IPS DF 6.9 (cell line): Measurements from ENCODE around the gene MAN2B2.
"Not testable (repeated sequence)": the region's sequence is repeated elsewhere in the genome, so short reads cannot be mapped to it uniquely, and the experiment has no call there.

Source experiments
- DNase-seq: peaks from one replicate; pipeline ENCODE4 v3.0.0-alpha.2; 2013; ENCODE audit warnings: low read depth, low spot score
- H3K27ac ChIP-seq: one replicate; pipeline ENCODE4 v1.5.1; 2013; ENCODE audit warnings: low read length, control low read depth
- H3K27me3 ChIP-seq: 2 replicates; pipeline ENCODE4 v1.6.1; 2013; ENCODE audit warnings: mild to moderate bottlenecking, low read length; ENCODE audit not compliant: control insufficient read depth, insufficient read depth
- H3K36me3 ChIP-seq: 2 replicates; pipeline ENCODE4 v1.6.1; 2013; ENCODE audit warnings: low read length; ENCODE audit not compliant: control insufficient read depth, insufficient read depth
- H3K4me1 ChIP-seq: 2 replicates; pipeline ENCODE4 v1.6.1; 2013; ENCODE audit warnings: low read length; ENCODE audit not compliant: control insufficient read depth, insufficient read depth
- H3K4me3 ChIP-seq: 2 replicates; pipeline ENCODE4 v1.5.1; 2013; ENCODE audit warnings: mild to moderate bottlenecking, low read length
- H3K9me3 ChIP-seq: 2 replicates; pipeline ENCODE4 v1.6.1; 2013; ENCODE audit warnings: low read length, inconsistent platforms; ENCODE audit not compliant: control insufficient read depth, insufficient read depth
- WGBS: extraction: QIAGEN DNeasy Blood & Tissue Kit; methylation state at CpG from one replicate; pipeline ENCODE4 v1.1.7; 2013; ENCODE audit warnings: mixed read lengths, missing lambda C conversion rate; ENCODE audit not compliant: insufficient read length, insufficient coverage; 5-methylcytosine and 5-hydroxymethylcytosine counted together

Gene MAN2B2

GRCh38 chr4:6640292-6641163 lies 65.5 kb downstream of the MAN2B2 start, which contains the start of gene MRFAP1:
TSS of gene MRFAP1 (plus strand) at chr4:6640685. CDS start at chr4:6640863, 178 bp downstream.
- H3K4me3 ChIP-seq = peak within 1 kb of the TSS; percentile 81
- H3K4me1 ChIP-seq = peaks cover 2% of the 10 kb centered on the region; the same call in 1 of the 2 replicates
- no peaks in the 10 kb centered on the region for H3K27me3 ChIP-seq
- no peak within 1 kb of the TSS for H3K27ac ChIP-seq
- WGBS = no CpG with 5 or more reads among the region's 90 CpGs
- H3K36me3 ChIP-seq = peaks cover 3% of the 10 kb centered on the region; the same call in 1 of the 2 replicates
- H3K9me3 ChIP-seq = no peaks in the 10 kb centered on the region
- peak; percentile 71 for DNase-seq

DNA sequence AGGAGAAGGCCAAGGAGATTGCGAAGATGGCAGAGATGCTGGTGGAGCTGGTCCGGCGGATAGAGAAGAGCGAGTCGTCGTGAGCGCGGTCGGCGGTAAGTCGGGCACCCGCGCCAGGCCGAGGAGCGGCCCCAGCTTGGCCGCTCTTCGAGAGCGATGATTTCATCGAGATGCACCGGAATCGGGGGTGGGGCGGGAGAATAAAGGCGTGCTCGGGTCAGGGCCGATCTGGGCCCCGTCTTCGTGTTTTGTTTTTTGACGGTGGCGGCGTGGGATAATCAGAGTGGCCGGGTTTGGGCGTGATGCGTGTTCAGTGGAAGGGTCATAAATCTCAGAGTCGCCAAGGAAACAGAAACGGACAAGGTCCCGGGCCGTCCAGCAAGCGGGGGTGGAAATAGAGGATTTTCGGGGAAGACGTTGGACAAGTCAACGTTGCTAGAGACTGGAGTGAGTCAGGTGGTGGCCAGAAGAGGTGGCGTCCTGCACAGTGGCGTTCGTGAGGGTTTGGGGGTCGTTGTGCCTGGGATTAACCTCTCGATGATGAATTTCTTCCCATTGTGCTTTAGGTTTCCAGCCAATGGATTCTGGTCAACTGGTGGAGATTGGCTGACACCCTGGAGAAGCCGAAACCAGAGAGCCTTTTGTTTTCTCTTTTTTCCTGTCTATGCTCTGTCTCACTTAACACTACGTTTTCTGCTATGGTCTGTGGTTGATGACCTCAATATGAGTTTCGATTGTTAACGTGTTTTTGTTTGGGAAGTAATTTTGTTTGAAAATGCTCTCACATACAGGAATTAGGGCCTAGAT lies 66.4 kb downstream of the MAN2B2 start:
- Histone ChIP-seq H3K36me3 (peaks cover 3% of the 10 kb centered on the region; the same call in 1 of the 2 replicates), H3K9me3 (no peaks in the 10 kb centered on the region), H3K27me3 (no peaks in the 10 kb centered on the region), H3K27ac (no peak overlapping the region), H3K4me1 (peaks cover 2% of the 10 kb centered on the region; the same call in 1 of the 2 replicates), H3K4me3 (peak overlapping the region; percentile 81)
- WGBS = no CpG with 5 or more reads among the region's 50 CpGs
- DNase-seq = no peak

DNA sequence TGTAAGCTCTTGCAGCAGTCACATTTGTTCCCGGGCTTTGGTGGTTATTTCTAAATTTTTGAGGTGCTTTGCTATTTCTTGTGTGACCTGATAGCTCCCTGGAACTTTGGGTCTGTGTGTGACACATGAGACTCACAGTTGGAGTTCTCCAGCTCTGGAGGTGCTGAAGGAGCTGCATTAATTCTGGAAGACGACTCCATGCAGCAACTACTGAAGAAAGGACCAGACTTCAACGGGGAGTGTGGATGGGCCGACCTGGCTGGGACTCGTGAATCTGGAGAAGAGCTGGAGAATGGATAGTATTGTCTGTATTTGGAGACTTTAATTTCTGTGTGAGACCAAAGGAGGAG lies 67.0 kb downstream of the MAN2B2 start:
- Histone ChIP-seq H3K9me3 (no peaks in the 10 kb centered on the region), H3K4me3 (peak overlapping the region; percentile 81; the same call in 1 of the 2 replicates), H3K27me3 (no peaks in the 10 kb centered on the region), H3K36me3 (peaks cover 3% of the 10 kb centered on the region; the same call in 1 of the 2 replicates), H3K27ac (no peak overlapping the region), H3K4me1 (peaks cover 2% of the 10 kb centered on the region; the same call in 1 of the 2 replicates)
- no peak for DNase-seq
- no CpG with 5 or more reads among the region's 5 CpGs for WGBS

GRCh38 chr4:6643141-6643847 lies 68.3 kb downstream of the MAN2B2 start:
- no CpG with 5 or more reads among the region's 8 CpGs for WGBS
- H3K36me3 ChIP-seq = peaks cover 3% of the 10 kb centered on the region; the same call in 1 of the 2 replicates

GRCh38 chr4:6644792-6645530 lies 70.0 kb downstream of the MAN2B2 start:
- no peak overlapping the region for H3K4me3 ChIP-seq
- peaks cover 3% of the 10 kb centered on the region; the same call in 1 of the 2 replicates for H3K36me3 ChIP-seq
- no CpG with 5 or more reads among the region's 5 CpGs for WGBS
- H3K9me3 ChIP-seq = no peaks in the 10 kb centered on the region
- DNase-seq = no peak
- H3K27ac ChIP-seq = no peak overlapping the region
- H3K4me1 ChIP-seq = peaks cover 2% of the 10 kb centered on the region; the same call in 1 of the 2 replicates
- H3K27me3 ChIP-seq = no peaks in the 10 kb centered on the region

More at GRCh38 chr4:6643141-6643847, 68.3 kb downstream of the MAN2B2 start:
- no peaks in the 10 kb centered on the region for H3K27me3 ChIP-seq
- no peak overlapping the region for H3K27ac ChIP-seq
- no peak for DNase-seq
- peaks cover 2% of the 10 kb centered on the region; the same call in 1 of the 2 replicates for H3K4me1 ChIP-seq
- H3K9me3 ChIP-seq = no peaks in the 10 kb centered on the region
- H3K4me3 ChIP-seq = no peak overlapping the region

GRCh38 chr4:6647169-6647568 lies 72.2 kb downstream of the MAN2B2 start:
- Histone ChIP-seq H3K4me3 (no peak overlapping the region), H3K9me3 (peaks cover 1% of the 10 kb centered on the region; the same call in 1 of the 2 replicates), H3K36me3 (peaks cover 3% of the 10 kb centered on the region; the same call in 1 of the 2 replicates), H3K27me3 (no peaks in the 10 kb centered on the region), H3K4me1 (no peaks in the 10 kb centered on the region), H3K27ac (no peak overlapping the region)
- DNase-seq = no peak
- no CpG with 5 or more reads among the region's 5 CpGs for WGBS

DNA sequence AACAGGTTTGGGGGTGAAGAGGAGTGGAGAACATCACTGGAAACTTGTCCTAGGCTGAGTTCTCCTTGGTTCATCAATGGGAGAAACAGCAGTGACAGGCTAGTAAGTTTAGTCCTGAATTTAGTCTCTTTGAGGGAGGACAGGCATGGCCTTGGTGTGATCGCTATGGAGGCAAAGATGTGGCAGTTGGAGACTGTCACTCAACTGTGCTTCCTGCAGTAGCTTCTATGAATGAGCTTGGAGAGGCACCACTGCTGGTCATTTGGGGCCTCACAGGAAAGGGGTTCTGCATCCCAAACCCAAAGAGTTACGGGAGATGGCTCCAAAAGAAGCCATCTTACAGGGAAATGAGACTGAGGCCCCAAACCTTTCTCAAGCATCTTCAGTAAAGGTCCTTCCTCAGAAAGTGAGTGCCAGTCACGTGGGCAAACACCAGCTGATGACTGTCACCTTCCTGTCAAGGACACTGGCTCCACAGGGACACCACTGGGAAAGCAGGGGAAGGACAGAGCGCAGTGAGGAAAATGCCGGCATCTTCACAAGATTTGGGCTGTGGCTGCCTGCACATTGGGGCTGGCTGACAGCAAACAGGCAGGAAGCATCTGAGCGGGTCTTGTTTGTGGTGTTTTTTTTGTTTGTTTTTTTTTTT lies 72.7 kb downstream of the MAN2B2 start:
- Histone ChIP-seq H3K4me1 (no peaks in the 10 kb centered on the region), H3K36me3 (no peaks in the 10 kb centered on the region), H3K27me3 (no peaks in the 10 kb centered on the region), H3K9me3 (peaks cover 1% of the 10 kb centered on the region; the same call in 1 of the 2 replicates), H3K27ac (no peak overlapping the region), H3K4me3 (no peak overlapping the region)
- DNase-seq = no peak
- no CpG with 5 or more reads among the region's 6 CpGs for WGBS

DNA sequence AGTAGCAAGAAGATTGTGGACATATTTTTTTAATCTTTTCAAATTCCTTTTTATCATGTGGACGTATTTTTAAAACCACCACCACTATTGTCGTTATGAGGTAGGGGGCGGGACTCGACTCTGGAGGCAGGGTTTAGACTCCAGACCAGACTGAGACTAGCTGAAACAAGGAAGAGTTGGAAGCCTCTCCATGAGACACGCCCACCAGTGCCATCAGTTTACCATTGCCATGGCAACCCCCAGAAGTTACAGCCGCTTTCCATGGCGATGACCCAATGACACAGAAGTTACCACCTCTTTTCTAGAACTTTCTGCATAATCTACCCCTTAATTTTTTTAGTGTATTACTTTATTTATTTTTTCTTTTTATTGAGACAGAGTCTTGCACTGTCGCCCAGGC lies 74.2 kb downstream of the MAN2B2 start:
- peaks cover 1% of the 10 kb centered on the region; the same call in 1 of the 2 replicates for H3K9me3 ChIP-seq
- DNase-seq = no peak
- WGBS = no CpG with 5 or more reads among the region's 8 CpGs
- H3K4me3 ChIP-seq = no peak overlapping the region
- no peaks in the 10 kb centered on the region for H3K4me1 ChIP-seq
- H3K27me3 ChIP-seq = no peaks in the 10 kb centered on the region
- no peak overlapping the region for H3K27ac ChIP-seq
- H3K36me3 ChIP-seq = no peaks in the 10 kb centered on the region

- DNase-seq, H3K4me3 ChIP-seq, H3K9me3 ChIP-seq, H3K4me1 ChIP-seq, H3K36me3 ChIP-seq, H3K27ac ChIP-seq, H3K27me3 ChIP-seq: not testable (repeated sequence)
- WGBS = no CpG with 5 or more reads among the region's 3 CpGs
Observed at GRCh38 chr4:6654211-6654610, 79.2 kb downstream of the MAN2B2 start.
